HEK293 (cell line): ENCODE results near the gene RSPH3.

ENCODE experiments used
- BCL11A ChIP-seq: fragments of 450-650 bp; formaldehyde crosslinking; IDR thresholded peaks from 2 replicates; pipeline ENCODE4 v1.5.1; 2016; ENCODE audit warnings: low read depth, missing biosample characterization, missing genetic modification characterization
- HOXC10 ChIP-seq: sonication (generic); formaldehyde crosslinking; IDR thresholded peaks from 2 replicates; pipeline ENCODE4 v1.8.1; 2023; ENCODE audit warnings: mild to moderate bottlenecking, missing genetic modification reagents
- KLF8 ChIP-seq: fragments of 450-650 bp; formaldehyde crosslinking; IDR thresholded peaks from 2 replicates; pipeline ENCODE4 v1.5.1; 2016; ENCODE audit warnings: missing biosample characterization, missing genetic modification characterization
- PRDM1 ChIP-seq: fragments of 450-650 bp; formaldehyde crosslinking; IDR thresholded peaks from 2 replicates; pipeline ENCODE4; 2016; ENCODE audit warnings: missing biosample characterization, missing genetic modification characterization
- RBAK ChIP-seq: fragments of 450-650 bp; formaldehyde crosslinking; IDR thresholded peaks from 2 replicates; pipeline ENCODE4 v1.5.1; 2016; ENCODE audit warnings: missing biosample characterization, missing genetic modification characterization
- ZEB2 ChIP-seq: fragments of 450-650 bp; formaldehyde crosslinking; IDR thresholded peaks from 2 replicates; pipeline ENCODE4 v1.5.1; 2016; ENCODE audit warnings: missing biosample characterization, missing genetic modification characterization
- ZNF121 ChIP-seq: fragments of 450-650 bp; formaldehyde crosslinking; IDR thresholded peaks from 2 replicates; pipeline ENCODE4 v1.5.1; 2016; ENCODE audit warnings: missing biosample characterization, missing genetic modification characterization
- ZNF140 ChIP-seq: fragments of 450-650 bp; formaldehyde crosslinking; IDR thresholded peaks from 2 replicates; pipeline ENCODE4 v1.5.1; 2016; ENCODE audit warnings: missing biosample characterization, missing genetic modification characterization
- ZNF146 ChIP-seq: fragments of 450-650 bp; formaldehyde crosslinking; IDR thresholded peaks from 2 replicates; pipeline ENCODE4 v1.5.1; 2016; ENCODE audit warnings: missing biosample characterization, missing genetic modification characterization
- ZNF211 ChIP-seq: fragments of 450-650 bp; formaldehyde crosslinking; IDR thresholded peaks from 2 replicates; pipeline ENCODE4 v1.5.1; 2016; ENCODE audit warnings: low read depth, missing biosample characterization, missing genetic modification characterization
- ZNF214 ChIP-seq: fragments of 450-650 bp; formaldehyde crosslinking; IDR thresholded peaks from 2 replicates; pipeline ENCODE4 v1.5.1; 2017; ENCODE audit warnings: missing biosample characterization, mild to moderate bottlenecking, missing genetic modification characterization, borderline replicate concordance
- ZNF23 ChIP-seq: fragments of 450-650 bp; formaldehyde crosslinking; IDR thresholded peaks from 2 replicates; pipeline ENCODE4 v1.5.1; 2016; ENCODE audit warnings: missing biosample characterization, missing genetic modification characterization, borderline replicate concordance
- ZNF24 ChIP-seq: fragments of 450-650 bp; formaldehyde crosslinking; IDR thresholded peaks from 2 replicates; pipeline ENCODE4 v1.5.1; 2016; ENCODE audit warnings: missing biosample characterization, missing genetic modification characterization
- ZNF248 ChIP-seq: fragments of 450-650 bp; formaldehyde crosslinking; IDR thresholded peaks from 2 replicates; pipeline ENCODE4 v1.5.1; 2017; ENCODE audit warnings: missing biosample characterization, missing genetic modification characterization
- ZNF324 ChIP-seq: fragments of 450-650 bp; formaldehyde crosslinking; IDR thresholded peaks from 2 replicates; pipeline ENCODE4 v1.5.1; 2016; ENCODE audit warnings: missing biosample characterization, missing genetic modification characterization
- ZNF335 ChIP-seq: fragments of 450-650 bp; formaldehyde crosslinking; conservative IDR thresholded peaks from 2 replicates; pipeline ENCODE4 v1.5.1; 2016; ENCODE audit warnings: missing biosample characterization, missing genetic modification characterization
- ZNF37A ChIP-seq: fragments of 450-650 bp; IDR thresholded peaks from 2 replicates; pipeline ENCODE4 v1.5.1; 2018; ENCODE audit warnings: missing biosample characterization, missing genetic modification characterization
- ZNF558 ChIP-seq: fragments of 450-650 bp; formaldehyde crosslinking; IDR thresholded peaks from 2 replicates; pipeline ENCODE4 v1.5.1; 2016; ENCODE audit warnings: missing biosample characterization, missing genetic modification characterization
- ZNF571 ChIP-seq: fragments of 450-650 bp; formaldehyde crosslinking; IDR thresholded peaks from 2 replicates; pipeline ENCODE4 v1.5.0; 2017; ENCODE audit warnings: missing biosample characterization, missing genetic modification characterization
- ZNF629 ChIP-seq: fragments of 450-650 bp; formaldehyde crosslinking; IDR thresholded peaks from 2 replicates; pipeline ENCODE4 v1.5.1; 2017; ENCODE audit warnings: missing biosample characterization, missing genetic modification characterization
- ZNF768 ChIP-seq: fragments of 450-650 bp; formaldehyde crosslinking; IDR thresholded peaks from 2 replicates; pipeline ENCODE4 v1.5.1; 2018; ENCODE audit warnings: missing biosample characterization, mild to moderate bottlenecking, missing genetic modification characterization
- ZSCAN16 ChIP-seq: fragments of 450-650 bp; formaldehyde crosslinking; IDR thresholded peaks from 2 replicates; pipeline ENCODE4 v1.5.1; 2016; ENCODE audit warnings: missing biosample characterization, missing genetic modification characterization
- TF ChIP-seq, protein P1 (sequence below): fragments of 450-650 bp; formaldehyde crosslinking; IDR thresholded peaks from 2 replicates; pipeline ENCODE4 v1.5.1; 2016; ENCODE audit warnings: missing biosample characterization, missing genetic modification characterization
- TF ChIP-seq, protein P2 (sequence below): fragments of 450-650 bp; formaldehyde crosslinking; IDR thresholded peaks from 2 replicates; pipeline ENCODE4 v1.5.1; 2016; ENCODE audit warnings: missing biosample characterization, missing genetic modification characterization
- TF ChIP-seq, protein P3 (sequence below): sonication (generic); formaldehyde crosslinking; IDR thresholded peaks from 2 replicates; pipeline ENCODE4 v1.8.1; 2022; ENCODE audit warnings: mild to moderate bottlenecking, moderate library complexity, missing genetic modification reagents
- TF ChIP-seq, protein P4 (sequence below): fragments of 450-650 bp; formaldehyde crosslinking; IDR thresholded peaks from 2 replicates; pipeline ENCODE4 v1.5.1; 2016; ENCODE audit warnings: missing biosample characterization, missing genetic modification characterization
- TF ChIP-seq, protein P5 (sequence below): fragments of 450-650 bp; formaldehyde crosslinking; IDR thresholded peaks from 2 replicates; pipeline ENCODE4 v1.5.1; 2017; ENCODE audit warnings: missing biosample characterization, missing genetic modification characterization
- TF ChIP-seq, protein P6 (sequence below): fragments of 450-650 bp; IDR thresholded peaks from 2 replicates; pipeline ENCODE4 v1.5.1; 2018; ENCODE audit warnings: missing biosample characterization, missing genetic modification characterization
- TF ChIP-seq, protein P7 (sequence below): fragments of 450-650 bp; formaldehyde crosslinking; IDR thresholded peaks from 2 replicates; pipeline ENCODE4; 2016; ENCODE audit warnings: missing biosample characterization, missing genetic modification characterization

Gene RSPH3

DNA sequence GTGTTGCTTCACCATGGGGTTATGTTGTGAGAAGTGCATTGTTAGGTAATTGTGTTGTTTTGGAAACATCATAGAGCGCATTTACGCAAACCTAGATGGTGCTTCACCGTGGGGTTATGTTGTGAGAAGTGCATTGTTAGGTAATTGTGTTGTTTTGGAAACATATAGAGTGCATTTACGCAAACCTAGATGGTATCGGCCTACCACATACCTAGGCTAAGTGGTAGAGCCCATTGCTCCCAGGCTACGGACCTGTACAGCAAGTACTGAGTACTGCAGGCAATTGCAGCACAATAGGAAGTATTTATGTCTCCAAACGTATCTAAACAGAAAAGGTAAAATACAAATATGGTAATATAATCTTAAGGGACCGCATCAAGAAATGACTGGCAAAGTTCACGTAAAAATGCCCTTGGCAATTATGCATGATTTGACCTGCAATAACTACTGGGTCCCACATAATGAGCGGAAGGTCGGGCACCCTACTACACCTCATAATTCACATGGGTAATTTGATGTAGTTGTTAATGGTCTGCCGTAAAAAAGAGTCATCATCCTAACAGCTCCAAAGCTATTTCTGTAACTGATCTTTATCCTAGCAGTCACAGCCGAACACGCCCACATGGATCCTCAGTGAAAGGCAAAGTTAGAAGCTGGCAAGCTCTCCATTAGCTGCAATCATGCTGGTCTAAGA, 76.0 kb downstream of the RSPH3 start (continued):
- no peak for TF ChIP-seq HOXC10 (CRISPR knock-in tag)
- no peak for TF ChIP-seq ZNF146
- TF ChIP-seq, protein P1, sequence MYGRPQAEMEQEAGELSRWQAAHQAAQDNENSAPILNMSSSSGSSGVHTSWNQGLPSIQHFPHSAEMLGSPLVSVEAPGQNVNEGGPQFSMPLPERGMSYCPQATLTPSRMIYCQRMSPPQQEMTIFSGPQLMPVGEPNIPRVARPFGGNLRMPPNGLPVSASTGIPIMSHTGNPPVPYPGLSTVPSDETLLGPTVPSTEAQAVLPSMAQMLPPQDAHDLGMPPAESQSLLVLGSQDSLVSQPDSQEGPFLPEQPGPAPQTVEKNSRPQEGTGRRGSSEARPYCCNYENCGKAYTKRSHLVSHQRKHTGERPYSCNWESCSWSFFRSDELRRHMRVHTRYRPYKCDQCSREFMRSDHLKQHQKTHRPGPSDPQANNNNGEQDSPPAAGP (tag by site-specific recombination) = peak; percentile 51; the same call in 1 of the 2 replicates
- TF ChIP-seq ZNF248 (tag by site-specific recombination) = no peak
- TF ChIP-seq ZNF571 = no peak
- TF ChIP-seq, protein P2, sequence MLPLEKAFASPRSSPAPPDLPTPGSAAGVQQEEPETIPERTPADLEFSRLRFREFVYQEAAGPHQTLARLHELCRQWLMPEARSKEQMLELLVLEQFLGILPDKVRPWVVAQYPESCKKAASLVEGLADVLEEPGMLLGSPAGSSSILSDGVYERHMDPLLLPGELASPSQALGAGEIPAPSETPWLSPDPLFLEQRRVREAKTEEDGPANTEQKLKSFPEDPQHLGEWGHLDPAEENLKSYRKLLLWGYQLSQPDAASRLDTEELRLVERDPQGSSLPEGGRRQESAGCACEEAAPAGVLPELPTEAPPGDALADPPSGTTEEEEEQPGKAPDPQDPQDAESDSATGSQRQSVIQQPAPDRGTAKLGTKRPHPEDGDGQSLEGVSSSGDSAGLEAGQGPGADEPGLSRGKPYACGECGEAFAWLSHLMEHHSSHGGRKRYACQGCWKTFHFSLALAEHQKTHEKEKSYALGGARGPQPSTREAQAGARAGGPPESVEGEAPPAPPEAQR (tag by site-specific recombination) = no peak
- no peak for TF ChIP-seq ZNF37A
- no peak for TF ChIP-seq ZNF558 (tag by site-specific recombination)
- no peak for TF ChIP-seq ZNF211 (tag by site-specific recombination)
- no peak for TF ChIP-seq ZNF140
- TF ChIP-seq, protein P3, sequence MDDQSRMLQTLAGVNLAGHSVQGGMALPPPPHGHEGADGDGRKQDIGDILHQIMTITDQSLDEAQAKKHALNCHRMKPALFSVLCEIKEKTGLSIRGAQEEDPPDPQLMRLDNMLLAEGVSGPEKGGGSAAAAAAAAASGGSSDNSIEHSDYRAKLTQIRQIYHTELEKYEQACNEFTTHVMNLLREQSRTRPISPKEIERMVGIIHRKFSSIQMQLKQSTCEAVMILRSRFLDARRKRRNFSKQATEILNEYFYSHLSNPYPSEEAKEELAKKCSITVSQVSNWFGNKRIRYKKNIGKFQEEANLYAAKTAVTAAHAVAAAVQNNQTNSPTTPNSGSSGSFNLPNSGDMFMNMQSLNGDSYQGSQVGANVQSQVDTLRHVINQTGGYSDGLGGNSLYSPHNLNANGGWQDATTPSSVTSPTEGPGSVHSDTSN = no peak
- peak; percentile 82 for TF ChIP-seq ZEB2
- TF ChIP-seq, protein P4, sequence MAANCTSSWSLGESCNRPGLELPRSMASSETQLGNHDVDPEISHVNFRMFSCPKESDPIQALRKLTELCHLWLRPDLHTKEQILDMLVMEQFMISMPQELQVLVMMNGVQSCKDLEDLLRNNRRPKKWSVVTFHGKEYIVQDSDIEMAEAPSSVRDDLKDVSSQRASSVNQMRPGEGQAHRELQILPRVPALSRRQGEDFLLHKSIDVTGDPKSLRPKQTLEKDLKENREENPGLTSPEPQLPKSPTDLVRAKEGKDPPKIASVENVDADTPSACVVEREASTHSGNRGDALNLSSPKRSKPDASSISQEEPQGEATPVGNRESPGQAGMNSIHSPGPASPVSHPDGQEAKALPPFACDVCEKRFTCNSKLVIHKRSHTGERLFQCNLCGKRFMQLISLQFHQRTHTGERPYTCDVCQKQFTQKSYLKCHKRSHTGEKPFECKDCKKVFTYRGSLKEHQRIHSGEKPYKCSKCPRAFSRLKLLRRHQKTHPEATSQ (tag by site-specific recombination) = no peak
- TF ChIP-seq PRDM1 (tag by site-specific recombination) = no peak
- no peak for TF ChIP-seq RBAK
- TF ChIP-seq, protein P5, sequence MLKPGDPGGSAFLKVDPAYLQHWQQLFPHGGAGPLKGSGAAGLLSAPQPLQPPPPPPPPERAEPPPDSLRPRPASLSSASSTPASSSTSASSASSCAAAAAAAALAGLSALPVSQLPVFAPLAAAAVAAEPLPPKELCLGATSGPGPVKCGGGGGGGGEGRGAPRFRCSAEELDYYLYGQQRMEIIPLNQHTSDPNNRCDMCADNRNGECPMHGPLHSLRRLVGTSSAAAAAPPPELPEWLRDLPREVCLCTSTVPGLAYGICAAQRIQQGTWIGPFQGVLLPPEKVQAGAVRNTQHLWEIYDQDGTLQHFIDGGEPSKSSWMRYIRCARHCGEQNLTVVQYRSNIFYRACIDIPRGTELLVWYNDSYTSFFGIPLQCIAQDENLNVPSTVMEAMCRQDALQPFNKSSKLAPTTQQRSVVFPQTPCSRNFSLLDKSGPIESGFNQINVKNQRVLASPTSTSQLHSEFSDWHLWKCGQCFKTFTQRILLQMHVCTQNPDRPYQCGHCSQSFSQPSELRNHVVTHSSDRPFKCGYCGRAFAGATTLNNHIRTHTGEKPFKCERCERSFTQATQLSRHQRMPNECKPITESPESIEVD (tag by site-specific recombination) = peak; percentile 89
- no peak for TF ChIP-seq ZNF335 (tag by site-specific recombination)
- no peak for TF ChIP-seq ZNF214 (tag by site-specific recombination)
- no peak for TF ChIP-seq ZNF23 (tag by site-specific recombination)
- TF ChIP-seq ZNF121 = no peak
- TF ChIP-seq ZNF24 (tag by site-specific recombination) = peak; percentile 41; the same call in 1 of the 2 replicates
- 0 out of 2 replicates have a peak, but pooled peaks have one; percentile 17 for TF ChIP-seq BCL11A (tag by site-specific recombination)
- TF ChIP-seq KLF8 = no peak
- TF ChIP-seq ZNF768 (tag by site-specific recombination) = no peak
- TF ChIP-seq, protein P6, sequence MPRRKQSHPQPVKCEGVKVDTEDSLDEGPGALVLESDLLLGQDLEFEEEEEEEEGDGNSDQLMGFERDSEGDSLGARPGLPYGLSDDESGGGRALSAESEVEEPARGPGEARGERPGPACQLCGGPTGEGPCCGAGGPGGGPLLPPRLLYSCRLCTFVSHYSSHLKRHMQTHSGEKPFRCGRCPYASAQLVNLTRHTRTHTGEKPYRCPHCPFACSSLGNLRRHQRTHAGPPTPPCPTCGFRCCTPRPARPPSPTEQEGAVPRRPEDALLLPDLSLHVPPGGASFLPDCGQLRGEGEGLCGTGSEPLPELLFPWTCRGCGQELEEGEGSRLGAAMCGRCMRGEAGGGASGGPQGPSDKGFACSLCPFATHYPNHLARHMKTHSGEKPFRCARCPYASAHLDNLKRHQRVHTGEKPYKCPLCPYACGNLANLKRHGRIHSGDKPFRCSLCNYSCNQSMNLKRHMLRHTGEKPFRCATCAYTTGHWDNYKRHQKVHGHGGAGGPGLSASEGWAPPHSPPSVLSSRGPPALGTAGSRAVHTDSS (tag by site-specific recombination) = no peak
- TF ChIP-seq, protein P7, sequence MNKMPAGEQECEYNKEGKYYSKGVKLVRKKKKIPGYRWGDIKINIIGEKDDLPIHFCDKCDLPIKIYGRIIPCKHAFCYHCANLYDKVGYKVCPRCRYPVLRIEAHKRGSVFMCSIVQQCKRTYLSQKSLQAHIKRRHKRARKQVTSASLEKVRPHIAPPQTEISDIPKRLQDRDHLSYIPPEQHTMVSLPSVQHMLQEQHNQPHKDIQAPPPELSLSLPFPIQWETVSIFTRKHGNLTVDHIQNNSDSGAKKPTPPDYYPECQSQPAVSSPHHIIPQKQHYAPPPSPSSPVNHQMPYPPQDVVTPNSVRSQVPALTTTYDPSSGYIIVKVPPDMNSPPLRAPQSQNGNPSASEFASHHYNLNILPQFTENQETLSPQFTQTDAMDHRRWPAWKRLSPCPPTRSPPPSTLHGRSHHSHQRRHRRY = no peak
- no peak for TF ChIP-seq ZNF324 (tag by site-specific recombination)
- TF ChIP-seq ZSCAN16 (tag by site-specific recombination) = no peak
- peak; percentile 65 for TF ChIP-seq ZNF629
